ENCODE results near the gene CFAP53. TPM values are rescaled to one million over a fixed set of nuclear protein-coding genes. Genes with fewer than 3 reads are reported as not detected.

CFAP53 gene
- total and polyA plus RNA-seq, 2 of the 4 experiments (the other 2 are of a cell fraction), result under 0.01 to 0.12 TPM

GRCh38 chr18:50307738-50308470 lies 41.6 kb upstream of the CFAP53 start (continued):
- no peak for TF ChIP-seq SMC3 (IDR thresholded peaks at IDR 0.05; ENCODE audit: low read depth, low read length)
- no peak for TF ChIP-seq NFE2L2 (IDR thresholded peaks at IDR 0.05; ENCODE audit: low read depth, low read length)

- Histone ChIP-seq H4K8ac (ENCODE audit: low read depth in 2 of 2, low read length in 2 of 2) (peak overlapping the region; percentile 28 to 88; a peak in 3 of 4 replicates), H3K14ac (replicated peaks; ENCODE audit: low read depth, low read length) (peak overlapping the region; percentile 67; the same call in 1 of the 2 replicates), H3K9ac (ENCODE audit: low read depth, low read length) (peak overlapping the region; percentile 22), H3K9me1 (ENCODE audit: insufficient read depth, low read length) (0 out of 2 replicates have a peak, but pooled peaks cover 3% of the 10 kb centered on the region), H3K79me1 (ENCODE audit: low read depth in 1 of 2, low read length in 2 of 2) (no peaks in the 10 kb centered on the region; a peak in 1 of 4 replicates), H2AK5ac (ENCODE audit: low read depth, low read length) (peak overlapping the region; percentile 3; the same call in 1 of the 2 replicates), H3K4me2 (ENCODE audit: low read depth, low read length) (peak overlapping the region; percentile 58), H3K27ac (ENCODE audit: insufficient read depth, low read length) (no peak overlapping the region), H3K9me3 (ENCODE audit: control insufficient read depth, insufficient read depth, low read length) (no peaks in the 10 kb centered on the region), H2BK5ac (ENCODE audit: low read depth, low read length, poor library complexity, severe bottlenecking) (no peak overlapping the region), H3K56ac (ENCODE audit: extremely low read depth, insufficient read depth, low read length) (no peak overlapping the region), H2AFZ (replicated peaks; ENCODE audit: low read length, poor library complexity) (peak overlapping the region; percentile 95), H3K4me3 (ENCODE audit: insufficient read depth, low read depth, low read length) (peak overlapping the region; percentile 42), H3K27me3 (ENCODE audit: control insufficient read depth, insufficient read depth, low read length) (peaks cover 3% of the 10 kb centered on the region), H2BK120ac (ENCODE audit: low read depth, low read length) (no peak overlapping the region), H2AK9ac (replicated peaks; ENCODE audit: low read depth, low read length, poor library complexity) (peak overlapping the region; percentile 84), H3K4ac (ENCODE audit: low read depth, low read length) (no peak overlapping the region; the same call in 1 of the 2 replicates), H3K18ac (ENCODE audit: low read depth, low read length) (no peak overlapping the region), H2BK15ac (ENCODE audit: low read depth, low read length) (no peak overlapping the region), H4K20me1 (ENCODE audit: insufficient read depth, low read length) (no peaks in the 10 kb centered on the region), H3K36me3 (ENCODE audit: control insufficient read depth, insufficient read depth, low read length) (no peaks in the 10 kb centered on the region), H3K23ac (ENCODE audit: low read depth, low read length) (no peak overlapping the region), H3K4me1 (ENCODE audit: control insufficient read depth, insufficient read depth, low read length) (peaks cover 3% of the 10 kb centered on the region; the same call in 1 of the 2 replicates), H4K91ac (ENCODE audit: insufficient read depth, low read depth, low read length) (no peak overlapping the region), H4K5ac (ENCODE audit: low read depth, low read length) (no peak overlapping the region), H2BK20ac (ENCODE audit: low read depth, low read length) (no peak overlapping the region)
- 0% methylated on average over 3 of the region's 8 CpGs; no CpG with 5 or more reads in 1 of the 2 experiments for WGBS, 2 experiments (ENCODE audit: extremely low coverage in 2 of 2, insufficient read length in 1 of 2)
- ATAC-seq (ENCODE audit: low read depth), result peak; percentile 22; the same call in 1 of the 2 replicates
- no TSS peak for BruUV-seq (replicated peaks)
- CTCF ChIA-PET, result no interaction called here
- dilution Hi-C loops (cut with HindIII; ENCODE audit: low sequenced_read_pairs, unreplicated experiment) (no loop called here), in situ Hi-C loops (cut with MboI; ENCODE audit: low sequenced_read_pairs) (no loop called here), intact Hi-C loops (cut with micrococcal nuclease) (no loop called here)
- no peak for TF ChIP-seq BHLHE40 (IDR thresholded peaks at IDR 0.05; ENCODE audit: low read depth, low read length)
- TF ChIP-seq CEBPB (IDR thresholded peaks at IDR 0.05; ENCODE audit: low read depth, low read length), result no peak
- TF ChIP-seq MAFK (IDR thresholded peaks at IDR 0.05; ENCODE audit: low read depth, low read length), result no peak
- TF ChIP-seq NFE2L2 (IDR thresholded peaks at IDR 0.05; ENCODE audit: low read depth, low read length), result no peak
- TF ChIP-seq CTCF (conservative IDR thresholded peaks at IDR 0.05; ENCODE audit: low read depth, low read length), result no peak
- TF ChIP-seq MAZ (IDR thresholded peaks at IDR 0.05; ENCODE audit: borderline replicate concordance, low read depth, low read length), result no peak
- TF ChIP-seq POLR2A (IDR thresholded peaks at IDR 0.05; ENCODE audit: low read depth, low read length), result no peak
- TF ChIP-seq SMC3 (IDR thresholded peaks at IDR 0.05; ENCODE audit: low read depth, low read length), result no peak
- no peak for TF ChIP-seq CHD1 (IDR thresholded peaks at IDR 0.05; ENCODE audit: low read depth, low read length)
- no peak for TF ChIP-seq RAD21 (IDR thresholded peaks at IDR 0.05; ENCODE audit: low read length)
- POLR2A ChIA-PET (ENCODE audit: unreplicated experiment), result interaction anchor here (0.5 kb wide), 1 partner anchor 68 kb away, joined by 3 read pairs; the partner anchor contains the start of gene SKA1
- DNase-seq, result no peak
These were observed 41.1 kb upstream of the CFAP53 start for GRCh38 chr18:50307400-50307737.
